Thymus (tissue), 11 donors: ENCODE data around the gene MMP2. TPM values are rescaled to one million over a fixed set of nuclear protein-coding genes. Genes with fewer than 3 reads are reported as not detected.

Source experiments
- DNase-seq, 9 donors: peaks; one replicate each; pipeline ENCODE4 v3.0.0-alpha.2; 2013; ENCODE audit warnings: low spot score in 9 of 9, low read depth in 6 of 9, missing footprints in 1 of 9
- H3K27ac ChIP-seq, 2 donors: one replicate each; pipeline ENCODE4 v1.5.1; 2013; ENCODE audit warnings: control low read depth in 1 of 2, low read depth in 1 of 2, low read length in 1 of 2, mild to moderate bottlenecking in 1 of 2, moderate library complexity in 1 of 2
- H3K27me3 ChIP-seq, 2 donors: one replicate each; pipeline ENCODE4 v1.5.1; 2013; ENCODE audit warnings: low read length in 1 of 2; ENCODE audit not compliant: control insufficient read depth in 2 of 2, insufficient read depth in 1 of 2
- H3K36me3 ChIP-seq, 2 donors: one replicate each; pipeline ENCODE4 v1.5.1; 2013; ENCODE audit warnings: low read length in 1 of 2, mild to moderate bottlenecking in 1 of 2, moderate library complexity in 1 of 2; ENCODE audit not compliant: control insufficient read depth in 2 of 2, insufficient read depth in 2 of 2
- H3K4me1 ChIP-seq, 2 donors: one replicate each; pipeline ENCODE4 v1.5.1; 2013; ENCODE audit warnings: low read length in 2 of 2; ENCODE audit not compliant: control insufficient read depth in 2 of 2, insufficient read depth in 2 of 2
- H3K4me3 ChIP-seq, 2 donors: one replicate each; pipeline ENCODE4 v1.5.1; 2013; ENCODE audit warnings: low read length in 2 of 2, control low read depth in 1 of 2, mild to moderate bottlenecking in 1 of 2
- H3K9me3 ChIP-seq, 2 donors: one replicate each; pipeline ENCODE4 v1.5.1; 2013; ENCODE audit warnings: low read length in 1 of 2, mild to moderate bottlenecking in 1 of 2; ENCODE audit not compliant: control insufficient read depth in 2 of 2, insufficient read depth in 1 of 2
- WGBS: extraction: QIAGEN DNeasy Blood & Tissue Kit; methylation state at CpG from one replicate; pipeline ENCODE4 v1.1.7; 2013; 5-methylcytosine and 5-hydroxymethylcytosine counted together
- polyA plus RNA-seq: library from polyadenylated mRNA; stranded (reverse); fragments of 200-250 nt; gene quantifications from one replicate; pipeline ENCODE4 v1.2.3, GENCODE V29; 2013
- total RNA-seq: library from RNA; stranded (reverse); fragments of 120-200 nt; gene quantifications from one replicate; pipeline ENCODE4 v1.2.4, GENCODE V29; 2013
- donor health status: healthy.

Gene MMP2
- total and polyA plus RNA-seq, 2 donors = 8.5 to 14.3 TPM

DNA sequence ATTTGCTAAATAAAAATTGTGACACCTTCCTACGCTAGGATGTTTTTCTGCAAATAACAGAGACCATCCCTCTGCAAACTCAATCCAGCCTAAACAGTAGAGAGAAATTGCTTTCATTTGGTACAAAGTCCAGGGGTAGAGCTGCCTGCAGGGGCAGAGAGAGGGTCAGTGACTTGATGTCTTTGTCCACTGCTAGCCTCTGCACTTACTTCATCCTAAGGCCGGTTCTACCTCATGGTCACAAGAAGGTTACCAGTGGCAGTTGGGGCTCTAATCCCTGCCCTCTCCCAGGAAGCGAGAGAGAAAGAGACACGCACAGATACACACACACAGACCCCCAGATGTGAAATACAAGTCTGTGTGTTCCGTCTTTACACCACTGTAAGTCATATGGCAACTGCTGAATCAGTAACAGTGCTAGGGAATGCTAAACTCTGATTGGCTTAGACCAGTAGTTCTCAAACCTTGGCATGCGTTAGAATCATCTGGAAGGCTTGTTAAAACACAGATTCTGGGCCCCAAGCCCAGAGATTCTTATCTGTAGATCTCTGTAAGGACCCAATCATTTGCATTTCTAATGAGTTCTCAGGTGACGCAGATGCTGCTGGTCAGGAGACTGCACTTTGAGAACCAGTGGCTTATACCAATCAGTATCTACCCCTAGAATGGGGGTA, 16.8 kb downstream of the MMP2 start:
- peaks cover 0 to 2% of the 10 kb centered on the region in 2 donors for H3K27me3 ChIP-seq
- no peaks in the 10 kb centered on the region for H3K36me3 ChIP-seq
- 94% methylated on average over 7 of the region's 7 CpGs for WGBS
- no peak overlapping the region for H3K27ac ChIP-seq
- no peak overlapping the region for H3K4me3 ChIP-seq
- peaks cover 0 to 18% of the 10 kb centered on the region in 2 donors for H3K4me1 ChIP-seq
- H3K9me3 ChIP-seq = no peaks in the 10 kb centered on the region
- peak in 1 of 9 donors; percentile 9 for DNase-seq

DNA sequence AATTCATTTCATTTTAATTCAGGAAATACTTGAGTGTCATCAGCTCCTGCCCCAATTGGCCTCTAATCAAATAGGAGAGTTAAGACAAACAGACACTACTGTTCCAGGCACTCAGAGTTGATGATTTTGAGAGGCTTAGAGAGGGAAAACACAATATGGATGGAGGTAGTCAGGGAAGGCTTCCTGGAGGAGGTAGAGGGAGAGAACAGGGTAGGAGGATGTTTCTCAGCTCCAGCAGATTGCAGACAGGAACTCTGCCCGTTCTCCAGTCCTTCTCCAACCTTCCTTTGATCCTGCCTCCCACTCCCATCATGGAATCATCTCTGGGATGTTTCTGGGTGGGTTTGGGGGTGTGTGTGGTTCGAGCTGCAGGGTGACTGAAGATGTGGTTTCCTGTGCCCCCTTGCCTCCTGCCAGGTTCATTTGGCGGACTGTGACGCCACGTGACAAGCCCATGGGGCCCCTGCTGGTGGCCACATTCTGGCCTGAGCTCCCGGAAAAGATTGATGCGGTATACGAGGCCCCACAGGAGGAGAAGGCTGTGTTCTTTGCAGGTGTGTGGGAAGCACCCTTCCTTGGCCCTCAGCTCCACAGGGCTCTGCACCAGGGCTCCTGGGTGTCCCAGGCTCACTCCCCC, 17.6 kb downstream of the MMP2 start:
- Histone ChIP-seq H3K9me3 (no peaks in the 10 kb centered on the region), H3K27ac (no peak overlapping the region), H3K4me3 (no peak overlapping the region), H3K4me1 (peaks cover 0 to 19% of the 10 kb centered on the region in 2 donors), H3K27me3 (peaks cover 0 to 2% of the 10 kb centered on the region in 2 donors), H3K36me3 (no peaks in the 10 kb centered on the region)
- 15% methylated on average over 8 of the region's 8 CpGs for WGBS
- DNase-seq = peak in 1 of 9 donors; percentile 4

DNA sequence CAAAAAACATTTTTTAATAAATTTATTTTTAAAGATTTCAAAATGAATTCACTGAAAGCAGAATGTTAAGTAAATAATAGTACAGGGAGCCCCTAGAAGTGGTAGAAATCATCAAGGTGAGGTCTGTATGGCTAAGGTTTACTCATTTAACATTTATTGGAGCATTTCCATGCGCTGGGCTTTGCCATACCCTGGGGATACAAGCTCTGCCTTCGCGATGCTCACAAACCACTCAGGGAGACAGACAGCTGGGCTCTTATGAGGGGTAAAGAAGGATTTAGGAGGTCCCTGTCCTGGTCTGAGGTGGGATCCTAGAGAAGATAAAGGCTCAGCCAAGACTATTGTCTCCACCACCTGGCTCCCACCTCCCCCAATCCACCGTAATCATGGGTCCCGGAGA, 18.6 kb downstream of the MMP2 start:
- 88% methylated on average over 5 of the region's 5 CpGs for WGBS
- no peaks in the 10 kb centered on the region for H3K9me3 ChIP-seq
- H3K36me3 ChIP-seq = no peaks in the 10 kb centered on the region
- DNase-seq = no peak
- H3K27me3 ChIP-seq = peaks cover 0 to 2% of the 10 kb centered on the region in 2 donors
- H3K4me1 ChIP-seq = peaks cover 0 to 19% of the 10 kb centered on the region in 2 donors
- no peak overlapping the region for H3K4me3 ChIP-seq
- no peak overlapping the region for H3K27ac ChIP-seq

- DNase-seq = no peak
- 93% methylated on average over 6 of the region's 6 CpGs for WGBS
- peaks cover 0 to 2% of the 10 kb centered on the region in 2 donors for H3K27me3 ChIP-seq
- H3K9me3 ChIP-seq = no peaks in the 10 kb centered on the region
- H3K36me3 ChIP-seq = no peaks in the 10 kb centered on the region
- no peak overlapping the region for H3K27ac ChIP-seq
- H3K4me3 ChIP-seq = no peak overlapping the region
- H3K4me1 ChIP-seq = peaks cover 0 to 19% of the 10 kb centered on the region in 2 donors
These were observed 19.1 kb downstream of the MMP2 start for GRCh38 chr16:55498101-55498500.

DNA sequence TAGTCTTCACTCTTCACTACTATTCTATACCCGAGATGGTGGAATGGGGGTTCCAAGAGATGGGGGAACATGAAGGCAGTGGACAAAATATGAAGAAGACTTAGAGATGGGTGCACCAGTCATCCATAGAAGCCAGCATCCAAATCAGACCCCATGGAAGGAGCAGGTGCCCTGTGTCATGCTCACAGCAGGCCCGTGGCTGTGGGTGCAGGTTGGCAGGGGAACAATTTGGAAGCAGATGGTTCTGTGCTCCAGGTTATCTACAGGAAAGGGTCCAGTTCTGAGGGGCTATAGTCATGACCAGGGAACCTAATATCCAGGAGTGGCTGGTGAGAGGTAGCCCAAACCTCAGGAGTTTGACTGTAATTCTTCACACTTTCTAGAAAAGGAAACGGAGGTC, 20.3 kb downstream of the MMP2 start:
- peaks cover 0 to 19% of the 10 kb centered on the region in 2 donors for H3K4me1 ChIP-seq
- H3K27ac ChIP-seq = no peak overlapping the region
- H3K9me3 ChIP-seq = no peaks in the 10 kb centered on the region
- H3K4me3 ChIP-seq = no peak overlapping the region
- no peaks in the 10 kb centered on the region for H3K36me3 ChIP-seq
- H3K27me3 ChIP-seq = peaks cover 0 to 2% of the 10 kb centered on the region in 2 donors
- DNase-seq = no peak
- 51% methylated on average over 3 of the region's 3 CpGs for WGBS

DNA sequence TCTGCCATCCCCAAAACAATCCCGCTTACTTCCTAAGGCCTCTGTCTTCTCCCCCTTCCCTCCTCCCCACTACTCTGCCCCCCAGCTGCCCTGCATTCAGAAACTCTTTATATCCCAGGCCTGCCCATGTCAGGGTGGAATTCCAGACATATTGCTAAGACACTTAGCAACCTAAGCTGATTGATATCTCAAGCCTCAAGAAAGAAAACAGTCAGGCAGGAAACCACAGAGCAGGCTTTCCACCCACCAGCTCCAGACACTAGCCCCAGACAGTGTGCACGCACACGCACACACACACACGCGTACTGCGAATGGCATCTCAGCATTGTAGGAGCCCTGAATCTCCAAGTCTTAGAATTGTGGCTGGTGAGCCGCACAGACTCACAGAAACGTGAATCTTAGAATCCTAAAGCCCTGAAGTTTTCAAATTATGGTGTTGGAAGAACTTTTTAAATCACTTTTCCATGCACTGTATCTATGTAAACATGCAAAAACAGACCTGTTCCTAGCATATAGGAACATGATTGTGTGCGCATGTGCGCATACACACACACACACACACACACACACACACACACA, 21.0 kb downstream of the MMP2 start:
- H3K36me3 ChIP-seq = no peaks in the 10 kb centered on the region
- peak in 6 of 9 donors; percentile 25 to 75 (median 38) for DNase-seq
- peak overlapping the region; percentile 37 to 48 for H3K27ac ChIP-seq
- peaks cover 0 to 19% of the 10 kb centered on the region in 2 donors for H3K4me1 ChIP-seq
- peaks cover 0 to 2% of the 10 kb centered on the region in 2 donors for H3K27me3 ChIP-seq
- H3K4me3 ChIP-seq = no peak overlapping the region
- 30% methylated on average over 10 of the region's 10 CpGs for WGBS
- no peaks in the 10 kb centered on the region for H3K9me3 ChIP-seq

DNA sequence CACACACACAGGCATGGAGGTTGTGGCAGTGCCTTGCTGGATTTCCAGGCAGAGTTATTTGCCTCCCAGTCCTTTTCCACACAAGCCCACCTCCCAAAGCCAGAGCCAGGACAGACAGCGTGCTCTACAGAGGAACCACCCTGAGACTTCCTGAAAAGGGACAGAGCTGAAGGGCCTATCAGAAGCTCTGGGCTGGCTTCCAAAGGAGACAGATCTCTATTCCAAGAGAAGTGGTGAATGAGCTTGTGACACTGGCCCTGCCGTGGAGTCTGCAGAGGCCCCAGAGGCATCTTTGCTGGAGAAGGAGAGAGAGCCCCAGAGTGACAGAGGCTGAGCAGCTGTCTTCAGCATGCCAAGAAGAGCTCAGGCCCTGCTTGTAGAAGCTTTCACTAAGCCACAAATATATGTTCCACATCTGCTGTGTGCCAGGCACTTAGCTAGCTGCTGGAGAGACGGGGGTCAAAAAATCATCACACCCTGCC, 21.6 kb downstream of the MMP2 start:
- Histone ChIP-seq H3K36me3 (no peaks in the 10 kb centered on the region), H3K27ac (no peak overlapping the region), H3K9me3 (no peaks in the 10 kb centered on the region), H3K27me3 (peaks cover 0 to 2% of the 10 kb centered on the region in 2 donors), H3K4me3 (no peak overlapping the region), H3K4me1 (peaks cover 0 to 19% of the 10 kb centered on the region in 2 donors)
- DNase-seq = peak in 1 of 9 donors; percentile 35
- 48% methylated on average over 3 of the region's 3 CpGs for WGBS

DNA sequence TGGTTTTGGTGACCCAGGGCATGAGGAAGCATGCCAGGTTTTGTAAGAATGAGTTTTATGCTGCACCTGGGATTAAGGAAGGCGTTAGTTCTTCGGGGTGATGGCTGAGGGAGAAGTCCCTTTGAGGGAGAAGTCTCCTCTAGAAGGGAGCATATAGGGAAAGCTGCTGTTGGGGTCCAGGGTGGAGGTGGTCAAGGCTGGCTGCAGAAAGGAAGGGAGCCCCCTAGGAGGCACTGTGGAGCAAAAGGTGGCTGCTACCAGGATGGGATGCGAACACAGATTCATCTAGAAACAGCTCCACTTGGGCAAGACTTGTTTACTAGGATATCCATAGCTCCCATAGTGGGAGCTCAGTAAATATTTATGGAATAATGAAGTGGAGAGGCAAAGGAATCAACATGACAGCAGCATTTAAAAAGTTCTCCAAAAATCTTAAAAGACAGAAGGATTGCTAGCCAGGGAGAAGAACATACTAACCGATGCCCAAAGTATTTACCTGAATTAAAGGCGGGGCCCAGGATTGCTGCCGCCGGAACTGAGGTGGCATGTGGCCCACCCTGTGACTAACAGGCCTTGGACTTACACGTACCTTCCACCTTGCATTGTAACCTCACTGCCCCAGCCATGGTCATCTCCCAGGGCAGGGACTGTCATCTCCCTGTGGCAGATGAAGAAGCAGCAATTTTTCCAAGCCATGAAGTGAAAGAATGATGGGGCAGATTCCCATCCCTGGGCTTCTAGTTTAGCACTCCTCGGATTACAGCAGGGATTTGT, 22.7 kb downstream of the MMP2 start:
- no peak for DNase-seq
- WGBS = 97% methylated on average over 9 of the region's 9 CpGs
- H3K27me3 ChIP-seq = peaks cover 0 to 2% of the 10 kb centered on the region in 2 donors
- H3K4me1 ChIP-seq = peaks cover 0 to 17% of the 10 kb centered on the region in 2 donors
- H3K4me3 ChIP-seq = no peak overlapping the region
- H3K36me3 ChIP-seq = no peaks in the 10 kb centered on the region
- no peaks in the 10 kb centered on the region for H3K9me3 ChIP-seq
- H3K27ac ChIP-seq = no peak overlapping the region
